Activated CD8-positive, alpha-beta memory T cell treated with anti-CD3 and anti-CD28 coated beads for 24 hours (primary cell): ENCODE results near the gene ZNF280D.
"Not testable (repeated sequence)": the region's sequence is repeated elsewhere in the genome, so short reads cannot be mapped to it uniquely, and the experiment has no call there.

ENCODE experiments used
- DNase-seq: peaks from one replicate; pipeline ENCODE4 v3.0.0-alpha.2; 2020

The ZNF280D gene

GRCh38 chr15:56709502-56709901 is 23.8 kb downstream of the ZNF280D start:
- DNase-seq = not testable (repeated sequence)

GRCh38 chr15:56699743-56700142 is 33.6 kb downstream of the ZNF280D start:
- no peak for DNase-seq

GRCh38 chr15:56698270-56698669 is 35.0 kb downstream of the ZNF280D start:
- DNase-seq = no peak

- no peak for DNase-seq
Measured at GRCh38 chr15:56693761-56694160, 39.5 kb downstream of the ZNF280D start.

GRCh38 chr15:56690733-56691132 is 42.6 kb downstream of the ZNF280D start:
- DNase-seq = no peak

- DNase-seq = no peak
Measured at GRCh38 chr15:56683908-56684307, 49.4 kb downstream of the ZNF280D start.

GRCh38 chr15:56681113-56681512 is 52.2 kb downstream of the ZNF280D start:
- DNase-seq = no peak

- no peak for DNase-seq
Measured at GRCh38 chr15:56679225-56679624, 54.1 kb downstream of the ZNF280D start.

GRCh38 chr15:56678571-56678970 is 54.7 kb downstream of the ZNF280D start:
- no peak for DNase-seq

GRCh38 chr15:56677271-56677670 is 56.0 kb downstream of the ZNF280D start:
- no peak for DNase-seq

- DNase-seq = no peak
Measured at GRCh38 chr15:56675930-56676329, 57.4 kb downstream of the ZNF280D start.

GRCh38 chr15:56674857-56675256 is 58.5 kb downstream of the ZNF280D start:
- no peak for DNase-seq

- DNase-seq = no peak
Measured at GRCh38 chr15:56672721-56673120, 60.6 kb downstream of the ZNF280D start.

GRCh38 chr15:56667517-56667916 is 65.8 kb downstream of the ZNF280D start:
- DNase-seq = no peak

GRCh38 chr15:56660943-56661342 is 72.4 kb downstream of the ZNF280D start:
- DNase-seq = no peak

- DNase-seq = no peak
Measured at GRCh38 chr15:56659197-56659596, 74.1 kb downstream of the ZNF280D start.

- DNase-seq = no peak
Measured at GRCh38 chr15:56654624-56655023, 78.7 kb downstream of the ZNF280D start.

GRCh38 chr15:56654216-56654615 is 79.1 kb downstream of the ZNF280D start:
- DNase-seq = no peak

GRCh38 chr15:56653787-56654186 is 79.5 kb downstream of the ZNF280D start:
- no peak for DNase-seq

- DNase-seq = no peak
Measured at GRCh38 chr15:56653107-56653506, 80.2 kb downstream of the ZNF280D start.

- DNase-seq = no peak
Measured at GRCh38 chr15:56648311-56648710, 85.0 kb downstream of the ZNF280D start.

GRCh38 chr15:56640549-56640948 is 92.8 kb downstream of the ZNF280D start:
- no peak for DNase-seq

- no peak for DNase-seq
Measured at GRCh38 chr15:56640127-56640526, 93.2 kb downstream of the ZNF280D start.

- DNase-seq = no peak
Measured at GRCh38 chr15:56639631-56640030, 93.7 kb downstream of the ZNF280D start.

- DNase-seq = no peak
Measured at GRCh38 chr15:56631765-56632164, 101.5 kb downstream of the ZNF280D start.
